NT2/D1 (cell line): ENCODE data around the gene CEBPG.

Experiments
- SUZ12 ChIP-seq: IDR thresholded peaks from 2 replicates; pipeline ENCODE4 v1.6.1; 2011; ENCODE audit not compliant: insufficient read length, insufficient read depth; ENCODE audit errors: extremely low read depth
- YY1 ChIP-seq: IDR thresholded peaks from 2 replicates; pipeline ENCODE4 v1.6.1; 2011; ENCODE audit not compliant: insufficient read length, insufficient read depth

DNA sequence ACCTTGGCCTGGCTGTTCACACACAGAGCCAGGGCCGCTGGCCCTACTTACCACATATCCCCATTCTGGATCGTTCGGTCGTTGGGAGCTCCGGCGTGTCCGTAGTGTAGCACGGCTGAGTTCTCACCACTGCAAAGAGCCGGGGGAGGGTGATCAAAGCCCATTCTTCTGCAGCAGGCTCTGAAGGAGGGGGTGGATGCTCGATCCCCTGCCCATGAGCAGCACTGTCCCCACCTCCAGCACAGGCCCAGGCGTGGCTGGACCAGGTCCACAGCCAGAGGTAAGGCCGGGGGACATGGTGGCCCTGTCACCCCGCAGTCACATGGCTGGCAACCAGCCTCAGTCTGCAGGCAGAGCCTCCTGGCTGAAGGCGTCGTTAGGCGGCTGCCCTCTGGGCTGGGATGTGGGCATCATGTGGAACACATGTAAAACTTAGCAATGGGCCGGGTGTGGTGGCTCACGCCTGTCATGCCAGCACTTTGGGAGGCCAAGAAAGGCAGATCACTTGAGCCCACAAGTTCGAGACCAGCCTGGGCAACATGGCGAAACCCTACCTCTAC is 38.2 kb downstream of the CEBPG start:
- TF ChIP-seq YY1 (no peak), SUZ12 (no peak)
